IMR-90 (cell line): ENCODE data around the gene TCF12. TPM values are rescaled to one million over a fixed set of nuclear protein-coding genes. Genes with fewer than 3 reads are reported as not detected.

ENCODE experiments used
- ATAC-seq: fragments of 200-7000 bp; cut with Tn5 transposase; 2 replicates; pipeline ENCODE4 v1.9.1; 2020; ENCODE audit warnings: low read depth, mild to moderate bottlenecking, moderate library complexity
- BruUV-seq: library from RNA; stranded (reverse); fragments of 400-500 nt; replicated peaks from 2 replicates; lab custom pipeline; 2021; lab: Mats Ljungman, UMichigan
- CTCF ChIA-PET: fragments of 300-600 bp; formaldehyde crosslinking; extraction: SDS; loops from one replicate; lab custom pipeline; 2021; ENCODE audit warnings: antibody characterized with exemption; lab: Yijun Ruan, JAX
- POLR2A ChIA-PET: fragments of 300-600 bp; sonication (Branson Sonifier 250); formaldehyde crosslinking; loops from one replicate; lab custom pipeline; 2022; ENCODE audit warnings: antibody characterized with exemption; ENCODE audit not compliant: unreplicated experiment; lab: Charles Lee
- DNase-seq: peaks from one replicate; pipeline ENCODE4 v3.0.0; 2013
- H2AFZ ChIP-seq: replicated peaks from 2 replicates; pipeline ENCODE3; 2013; ENCODE audit warnings: low read length, mild to moderate bottlenecking; ENCODE audit not compliant: poor library complexity
- H2AK5ac ChIP-seq: 2 replicates; pipeline ENCODE4 v1.6.1; 2013; ENCODE audit warnings: low read depth, low read length, inconsistent platforms
- H2AK9ac ChIP-seq: replicated peaks from 2 replicates; pipeline ENCODE3; 2013; ENCODE audit warnings: mild to moderate bottlenecking, low read depth, low read length, moderate library complexity; ENCODE audit not compliant: poor library complexity
- H2BK120ac ChIP-seq: 2 replicates; pipeline ENCODE4 v1.6.1; 2013; ENCODE audit warnings: low read depth, low read length, inconsistent platforms
- H2BK15ac ChIP-seq: 3 replicates; pipeline ENCODE4 v1.6.1; 2013; ENCODE audit warnings: low read depth, low read length, inconsistent platforms
- H2BK20ac ChIP-seq: 2 replicates; pipeline ENCODE4 v1.6.1; 2013; ENCODE audit warnings: low read depth, mild to moderate bottlenecking, inconsistent platforms, low read length, moderate library complexity
- H2BK5ac ChIP-seq: 2 replicates; pipeline ENCODE4 v1.6.1; 2013; ENCODE audit warnings: mild to moderate bottlenecking, low read depth, low read length, inconsistent platforms; ENCODE audit not compliant: poor library complexity, severe bottlenecking
- H3K14ac ChIP-seq: replicated peaks from 2 replicates; pipeline ENCODE4 v1.6.1; 2013; ENCODE audit warnings: low read depth, low read length, inconsistent platforms
- H3K18ac ChIP-seq: 2 replicates; pipeline ENCODE4 v1.6.1; 2013; ENCODE audit warnings: low read depth, low read length, control low read depth
- H3K23ac ChIP-seq: 2 replicates; pipeline ENCODE4 v1.6.1; 2013; ENCODE audit warnings: low read depth, low read length, inconsistent platforms
- H3K27ac ChIP-seq: 2 replicates; pipeline ENCODE4 v1.5.1; 2013; ENCODE audit warnings: mild to moderate bottlenecking, control low read depth, low read length; ENCODE audit not compliant: insufficient read depth
- H3K27me3 ChIP-seq: 2 replicates; pipeline ENCODE4 v1.6.1; 2013; ENCODE audit warnings: low read length; ENCODE audit not compliant: control insufficient read depth, insufficient read depth
- H3K36me3 ChIP-seq: 2 replicates; pipeline ENCODE4 v1.6.1; 2013; ENCODE audit warnings: low read length, mixed read lengths; ENCODE audit not compliant: control insufficient read depth, insufficient read depth
- H3K4ac ChIP-seq: 2 replicates; pipeline ENCODE4 v1.6.1; 2013; ENCODE audit warnings: low read depth, low read length, inconsistent platforms
- H3K4me1 ChIP-seq: 2 replicates; pipeline ENCODE4 v1.6.1; 2013; ENCODE audit warnings: low read length, mixed read lengths; ENCODE audit not compliant: control insufficient read depth, insufficient read depth
- H3K4me2 ChIP-seq: 2 replicates; pipeline ENCODE4 v1.6.1; 2013; ENCODE audit warnings: low read depth, mild to moderate bottlenecking, control low read depth, low read length, moderate library complexity
- H3K4me3 ChIP-seq: 2 replicates; pipeline ENCODE4 v1.5.1; 2013; ENCODE audit warnings: low read depth, mild to moderate bottlenecking, control low read depth, low read length, moderate library complexity; ENCODE audit not compliant: insufficient read depth
- H3K56ac ChIP-seq: 2 replicates; pipeline ENCODE4 v1.6.1; 2013; ENCODE audit warnings: low read length, inconsistent platforms; ENCODE audit not compliant: insufficient read depth; ENCODE audit errors: extremely low read depth
- H3K79me1 ChIP-seq, 2 experiments: 2 replicates each; pipeline ENCODE4 v1.6.1; 2013; ENCODE audit warnings: low read length in 2 of 2, inconsistent platforms in 1 of 2, low read depth in 1 of 2
- H3K9ac ChIP-seq: 2 replicates; pipeline ENCODE4 v1.6.1; 2013; ENCODE audit warnings: low read depth, low read length, control low read depth
- H3K9me1 ChIP-seq: 2 replicates; pipeline ENCODE4 v1.6.1; 2013; ENCODE audit warnings: low read length, inconsistent platforms; ENCODE audit not compliant: insufficient read depth
- H3K9me3 ChIP-seq: 2 replicates; pipeline ENCODE4 v1.6.1; 2013; ENCODE audit warnings: low read length; ENCODE audit not compliant: control insufficient read depth, insufficient read depth
- H4K20me1 ChIP-seq: 2 replicates; pipeline ENCODE4 v1.6.1; 2013; ENCODE audit warnings: low read length, inconsistent platforms; ENCODE audit not compliant: insufficient read depth
- H4K5ac ChIP-seq: 2 replicates; pipeline ENCODE4 v1.6.1; 2013; ENCODE audit warnings: mild to moderate bottlenecking, low read depth, low read length, control low read depth
- H4K8ac ChIP-seq, 2 experiments: 2 replicates each; pipeline ENCODE4 v1.6.1; 2013; ENCODE audit warnings: low read depth in 2 of 2, low read length in 2 of 2, control low read depth in 1 of 2, inconsistent platforms in 1 of 2
- H4K91ac ChIP-seq: 2 replicates; pipeline ENCODE4 v1.6.1; 2013; ENCODE audit warnings: low read depth, low read length, inconsistent platforms; ENCODE audit not compliant: insufficient read depth
- CEBPB ChIP-seq: IDR thresholded peaks from 2 replicates; pipeline ENCODE4 v1.6.1; 2012; ENCODE audit warnings: low read depth, low read length, improper control_type of control experiment
- dilution Hi-C: fragments of 300-500 bp; cut with HindIII; formaldehyde crosslinking; loops from one replicate; pipeline ENCODE4 v1.14.3; 2018; ENCODE audit warnings: low sequenced_read_pairs; ENCODE audit not compliant: unreplicated experiment
- in situ Hi-C: fragments of 300-500 bp; cut with MboI; formaldehyde crosslinking; loops from 3 replicates; pipeline ENCODE4 v1.14.3; 2019; ENCODE audit warnings: low sequenced_read_pairs, inconsistent platforms, mixed read lengths
- intact Hi-C: fragments of 100-400 bp; cut with micrococcal nuclease; formaldehyde crosslinking; loops from 2 replicates; pipeline ENCODE4 v1.10.0; 2022
- polyA plus RNA-seq, 3 experiments: library from polyadenylated mRNA; depleted of rRNA; stranded (reverse); fragments of >200 nt; gene quantifications; 2 replicates each; pipeline ENCODE4 v1.2.3, GENCODE V29; 2012; ENCODE audit warnings: low replicate concordance in 1 of 3
- total RNA-seq: library from RNA; depleted of rRNA; stranded (reverse); fragments of >200 nt; gene quantifications from 2 replicates; pipeline ENCODE4 v1.2.3, GENCODE V29; 2012

TCF12 gene
- total and polyA plus RNA-seq, 2 of the 4 experiments (the other 2 are of a cell fraction), result 79.4 to 160 TPM

GRCh38 chr15:57158589-57158988 is 240.1 kb downstream of the TCF12 start:
- Histone ChIP-seq H2AFZ (no peak overlapping the region), H3K4ac (peak overlapping the region; percentile 59), H3K14ac (peak overlapping the region; percentile 75), H2BK120ac (peak overlapping the region; percentile 71), H3K23ac (peak overlapping the region; percentile 67), H4K8ac (peak overlapping the region in 1 of 2 experiments; percentile 64; a peak in 2 of 4 replicates), H3K79me1 (peaks cover 26 to 46% of the 10 kb centered on the region in 2 experiments), H3K9ac (no peak overlapping the region), H3K36me3 (peaks cover 2% of the 10 kb centered on the region), H2AK5ac (peak overlapping the region; percentile 69), H3K27ac (peak overlapping the region; percentile 69; the same call in 1 of the 2 replicates), H2AK9ac (no peak overlapping the region), H2BK5ac (peak overlapping the region; percentile 86), H3K56ac (peak overlapping the region; percentile 1; the same call in 1 of the 2 replicates), H4K5ac (peak overlapping the region; percentile 87), H3K9me3 (no peaks in the 10 kb centered on the region), H3K18ac (peak overlapping the region; percentile 32), H3K9me1 (peaks cover 18% of the 10 kb centered on the region), H3K4me2 (peak overlapping the region; percentile 36; the same call in 1 of the 2 replicates), H3K4me1 (peaks cover 23% of the 10 kb centered on the region), H3K4me3 (no peak overlapping the region), H4K91ac (peak overlapping the region; percentile 60), H2BK15ac (no peak overlapping the region), H3K27me3 (no peaks in the 10 kb centered on the region), H2BK20ac (peak overlapping the region; percentile 73; the same call in 1 of the 2 replicates), H4K20me1 (peaks cover 8% of the 10 kb centered on the region)
- BruUV-seq, result no TSS peak
- CTCF ChIA-PET, result interaction anchor here (0.7 to 1.9 kb wide), 2 partner anchors 36 to 54 kb away, joined by 3 to 7 read pairs; no protein-coding TSS in a partner anchor
- dilution Hi-C loops, result no loop called here
- POLR2A ChIA-PET, result no interaction called here
- ATAC-seq (no peak), DNase-seq (peak; percentile 48)
- in situ Hi-C loops, result loop anchor here (10.0 kb wide), 1 partner anchor 146 kb away; no protein-coding TSS in a partner anchor
- intact Hi-C loops, result no loop called here
- no peak for TF ChIP-seq CEBPB
